Loucy (cell line): ENCODE measurements around the gene RPL15.

Experiments
- H2AFZ ChIP-seq: fragments of 200-600 bp; sonication (generic); 2 replicates; pipeline ENCODE4 v1.6.0; 2016; ENCODE audit warnings: antibody characterized with exemption, mild to moderate bottlenecking, low read length, moderate library complexity
- H3F3A ChIP-seq: fragments of 200-600 bp; 2 replicates; pipeline ENCODE4 v1.6.0; 2016; ENCODE audit warnings: antibody characterized with exemption, low read depth, mild to moderate bottlenecking
- H3K27me3 ChIP-seq: fragments of 200-600 bp; sonication (generic); 2 replicates; pipeline ENCODE4 v1.6.1; 2014; ENCODE audit warnings: low read length, mild to moderate bottlenecking; ENCODE audit not compliant: insufficient read depth, poor library complexity, severe bottlenecking
- H3K36me3 ChIP-seq: fragments of 200-600 bp; sonication (generic); 2 replicates; pipeline ENCODE4 v1.6.1; 2016; ENCODE audit warnings: low read length; ENCODE audit not compliant: insufficient read depth
- H3K4me1 ChIP-seq: fragments of 200-600 bp; sonication (generic); 2 replicates; pipeline ENCODE4 v1.5.1; 2014; ENCODE audit warnings: low read length, mild to moderate bottlenecking; ENCODE audit not compliant: insufficient read depth, poor library complexity, severe bottlenecking
- H3K4me2 ChIP-seq: fragments of 200-600 bp; sonication (generic); 2 replicates; pipeline ENCODE4 v1.6.0; 2014; ENCODE audit warnings: antibody characterized with exemption, low read length, low read depth, mild to moderate bottlenecking; ENCODE audit not compliant: poor library complexity, severe bottlenecking
- H3K4me3 ChIP-seq: fragments of 200-600 bp; sonication (generic); 2 replicates; pipeline ENCODE4 v1.5.1; 2014; ENCODE audit warnings: low read length, mild to moderate bottlenecking, mixed read lengths; ENCODE audit not compliant: poor library complexity, severe bottlenecking
- H3K79me2 ChIP-seq: fragments of 200-600 bp; sonication (generic); 2 replicates; pipeline ENCODE4 v1.6.1; 2014; ENCODE audit warnings: low read length; ENCODE audit not compliant: insufficient read depth
- H3K9ac ChIP-seq: fragments of 200-600 bp; sonication (generic); 2 replicates; pipeline ENCODE4 v1.6.0; 2014; ENCODE audit warnings: mild to moderate bottlenecking, low read depth, low read length, moderate library complexity; ENCODE audit not compliant: poor library complexity, severe bottlenecking
- H3K9me2 ChIP-seq: fragments of 200-600 bp; sonication (generic); replicated peaks from 2 replicates; pipeline ENCODE4 v1.6.1; 2016; ENCODE audit warnings: low read depth, low read length, mixed read lengths
- H3K9me3 ChIP-seq: fragments of 200-600 bp; sonication (generic); 2 replicates; pipeline ENCODE4 v1.6.1; 2014; ENCODE audit warnings: mild to moderate bottlenecking, antibody characterized with exemption, low read length, low read depth; ENCODE audit not compliant: insufficient read depth
- H4K20me1 ChIP-seq: fragments of 200-600 bp; sonication (generic); 2 replicates; pipeline ENCODE4 v1.6.0; 2014; ENCODE audit warnings: antibody characterized with exemption, low read length, mild to moderate bottlenecking; ENCODE audit not compliant: insufficient read depth, poor library complexity, severe bottlenecking
- EZH2phosphoT487 ChIP-seq: fragments of 200-600 bp; IDR thresholded peaks from 2 replicates; pipeline ENCODE4 v1.6.1; 2018; ENCODE audit warnings: antibody characterized with exemption, mild to moderate bottlenecking, moderate library complexity, borderline replicate concordance
- TF ChIP-seq, protein P1 (sequence below): fragments of 200-600 bp; sonication (generic); conservative IDR thresholded peaks from 2 replicates; pipeline ENCODE4 v1.5.1; 2014; ENCODE audit warnings: mild to moderate bottlenecking, antibody characterized with exemption, low read length

RPL15 gene

DNA sequence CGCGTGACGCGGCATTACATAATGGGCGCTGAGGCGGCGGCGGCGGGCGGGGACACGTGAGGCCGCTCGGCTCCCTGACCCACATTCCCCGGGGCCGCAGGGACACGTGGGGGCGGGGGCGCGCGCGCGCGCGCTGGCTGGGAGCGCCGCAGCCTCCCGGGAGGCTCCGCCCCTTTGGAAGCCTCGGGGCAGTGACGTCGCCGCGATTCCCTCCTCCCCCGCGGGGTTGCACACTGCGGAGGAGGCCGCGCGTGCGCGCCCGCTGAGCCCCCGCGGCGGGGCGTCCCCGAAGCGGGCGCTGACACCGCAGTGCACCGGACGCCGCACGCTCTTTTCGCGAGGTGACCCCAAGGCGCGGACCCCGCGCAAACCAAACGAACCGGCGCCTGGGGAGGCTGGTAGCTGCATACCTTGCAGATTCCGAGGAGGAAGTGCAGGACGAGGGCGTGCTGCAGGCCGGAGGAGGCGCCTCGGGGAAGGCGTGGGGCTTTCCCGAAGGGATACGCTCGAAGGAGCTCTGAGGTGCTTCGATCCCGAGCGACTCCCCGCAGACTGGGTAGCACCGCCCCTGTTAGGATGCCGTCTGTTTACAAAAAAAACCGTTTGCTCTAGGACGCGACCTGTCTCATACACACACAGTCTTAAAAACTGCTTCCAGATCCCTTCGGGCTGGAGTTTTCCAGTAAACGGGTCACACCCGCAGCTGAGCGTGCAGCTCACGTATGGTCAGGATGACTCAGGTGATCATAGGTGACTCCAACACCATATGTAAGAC, 29.2 kb downstream of the RPL15 start:
- peaks cover 35% of the 10 kb centered on the region for H3K4me1 ChIP-seq
- H3K4me3 ChIP-seq, result peak overlapping the region; percentile 91
- H2AFZ ChIP-seq, result peak overlapping the region; percentile 98
- peaks cover 4% of the 10 kb centered on the region for H4K20me1 ChIP-seq
- H3K36me3 ChIP-seq, result no peaks in the 10 kb centered on the region
- peaks cover 21% of the 10 kb centered on the region for H3K79me2 ChIP-seq
- no peaks in the 10 kb centered on the region for H3K9me2 ChIP-seq
- peak overlapping the region; percentile 88 for H3K4me2 ChIP-seq
- H3F3A ChIP-seq, result no peaks in the 10 kb centered on the region
- no peaks in the 10 kb centered on the region for H3K9me3 ChIP-seq
- TF ChIP-seq, protein P1, sequence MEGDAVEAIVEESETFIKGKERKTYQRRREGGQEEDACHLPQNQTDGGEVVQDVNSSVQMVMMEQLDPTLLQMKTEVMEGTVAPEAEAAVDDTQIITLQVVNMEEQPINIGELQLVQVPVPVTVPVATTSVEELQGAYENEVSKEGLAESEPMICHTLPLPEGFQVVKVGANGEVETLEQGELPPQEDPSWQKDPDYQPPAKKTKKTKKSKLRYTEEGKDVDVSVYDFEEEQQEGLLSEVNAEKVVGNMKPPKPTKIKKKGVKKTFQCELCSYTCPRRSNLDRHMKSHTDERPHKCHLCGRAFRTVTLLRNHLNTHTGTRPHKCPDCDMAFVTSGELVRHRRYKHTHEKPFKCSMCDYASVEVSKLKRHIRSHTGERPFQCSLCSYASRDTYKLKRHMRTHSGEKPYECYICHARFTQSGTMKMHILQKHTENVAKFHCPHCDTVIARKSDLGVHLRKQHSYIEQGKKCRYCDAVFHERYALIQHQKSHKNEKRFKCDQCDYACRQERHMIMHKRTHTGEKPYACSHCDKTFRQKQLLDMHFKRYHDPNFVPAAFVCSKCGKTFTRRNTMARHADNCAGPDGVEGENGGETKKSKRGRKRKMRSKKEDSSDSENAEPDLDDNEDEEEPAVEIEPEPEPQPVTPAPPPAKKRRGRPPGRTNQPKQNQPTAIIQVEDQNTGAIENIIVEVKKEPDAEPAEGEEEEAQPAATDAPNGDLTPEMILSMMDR, result no peak
- TF ChIP-seq EZH2phosphoT487, result no peak
- peak overlapping the region; percentile 84 for H3K9ac ChIP-seq
- H3K27me3 ChIP-seq, result no peaks in the 10 kb centered on the region

DNA sequence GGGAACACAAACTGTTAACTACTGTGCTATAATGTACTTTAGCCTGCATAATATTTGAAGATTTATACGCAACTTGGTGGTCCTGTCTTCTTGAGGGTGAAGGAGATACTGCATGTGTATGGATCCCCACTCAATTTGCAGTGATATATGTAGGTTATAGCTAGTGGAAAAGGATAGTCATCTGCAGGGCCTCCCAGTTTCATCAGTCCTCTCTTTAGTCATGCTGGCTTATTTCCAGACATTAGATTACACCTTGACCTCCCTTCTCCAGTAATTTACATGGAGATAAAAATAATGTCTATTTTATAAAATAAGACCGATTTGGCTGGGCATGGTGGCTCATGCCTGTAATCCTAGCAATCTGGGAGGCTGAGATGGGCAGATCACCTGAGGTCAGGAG, 31.8 kb downstream of the RPL15 start:
- TF ChIP-seq EZH2phosphoT487, result no peak
- TF ChIP-seq, protein P1, result no peak
- no peaks in the 10 kb centered on the region for H3K27me3 ChIP-seq
- peak overlapping the region; percentile 0 for H3K4me2 ChIP-seq
- H3K9me3 ChIP-seq, result no peaks in the 10 kb centered on the region
- H4K20me1 ChIP-seq, result peaks cover 23% of the 10 kb centered on the region
- H3K9me2 ChIP-seq, result no peaks in the 10 kb centered on the region
- peaks cover 32% of the 10 kb centered on the region for H3K79me2 ChIP-seq
- peaks cover 44% of the 10 kb centered on the region for H3K4me1 ChIP-seq
- no peak overlapping the region for H3K4me3 ChIP-seq
- H3K36me3 ChIP-seq, result no peaks in the 10 kb centered on the region
- no peak overlapping the region for H3K9ac ChIP-seq
- H3F3A ChIP-seq, result no peaks in the 10 kb centered on the region
- H2AFZ ChIP-seq, result no peak overlapping the region

DNA sequence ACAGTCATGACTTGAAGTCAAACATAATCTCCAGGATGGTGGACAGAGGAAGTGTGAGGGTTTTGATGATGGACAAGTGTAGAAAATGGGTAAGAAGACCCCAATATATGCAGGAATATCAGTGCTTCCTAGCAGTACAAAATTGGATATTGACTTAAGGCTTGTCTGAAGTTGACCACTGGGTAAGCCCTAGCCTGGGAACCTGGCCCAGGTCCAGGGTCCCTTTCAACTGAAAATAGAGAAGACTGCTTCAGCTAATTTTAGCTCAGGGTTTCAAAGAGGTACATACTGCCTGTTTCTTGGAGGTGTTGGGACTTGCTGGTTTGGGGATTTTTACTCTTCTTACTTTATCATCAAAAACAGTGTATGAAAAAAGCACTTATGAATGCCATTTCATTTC, 32.9 kb downstream of the RPL15 start:
- Histone ChIP-seq H4K20me1 (peaks cover 27% of the 10 kb centered on the region), H3F3A (no peaks in the 10 kb centered on the region), H3K36me3 (no peaks in the 10 kb centered on the region), H2AFZ (peak overlapping the region; percentile 17; the same call in 1 of the 2 replicates), H3K9me3 (no peaks in the 10 kb centered on the region), H3K79me2 (peaks cover 33% of the 10 kb centered on the region), H3K4me3 (peak overlapping the region; percentile 64), H3K27me3 (no peaks in the 10 kb centered on the region), H3K4me2 (peak overlapping the region; percentile 68), H3K9ac (peak overlapping the region; percentile 35), H3K9me2 (no peaks in the 10 kb centered on the region), H3K4me1 (peaks cover 35% of the 10 kb centered on the region)
- TF ChIP-seq, protein P1, result no peak
- TF ChIP-seq EZH2phosphoT487, result no peak
